ENCODE data around the gene TBC1D16.

DNA sequence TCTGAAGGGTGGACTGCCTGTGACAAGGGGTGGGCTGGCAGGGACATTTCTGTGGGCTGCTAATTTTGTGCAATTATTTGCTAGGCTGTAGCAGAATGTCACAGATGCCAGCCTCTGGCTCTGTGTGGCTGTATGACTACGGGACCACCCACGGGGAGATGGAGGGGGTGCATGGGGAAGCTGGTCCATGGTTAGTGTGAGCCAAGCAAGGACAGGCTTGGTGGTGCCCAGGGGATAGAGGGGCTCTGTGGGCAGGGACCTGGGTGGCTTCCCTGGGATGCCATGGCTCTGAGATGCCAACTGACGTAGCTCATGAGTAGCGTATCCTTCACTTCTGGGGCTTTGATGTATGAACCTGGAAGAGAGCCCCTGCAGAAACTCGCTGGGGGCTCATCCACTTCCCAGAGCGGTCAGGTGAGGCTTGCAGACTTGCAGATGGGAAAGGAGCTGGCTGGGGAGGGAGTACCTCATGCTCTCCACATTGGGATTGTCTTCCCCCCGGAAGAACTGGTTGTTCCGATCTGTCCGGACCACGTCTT, 87.2 kb downstream of the TBC1D16 start:
- TF ChIP-seq POLR2A (IDR thresholded peaks at IDR 0.05; ENCODE audit: low read depth, low read length), result no peak
- no peak for TF ChIP-seq POLR2AphosphoS5 (IDR thresholded peaks at IDR 0.05; ENCODE audit: low read depth, low read length)
- TF ChIP-seq TAF1 (IDR thresholded peaks at IDR 0.05; ENCODE audit: low read depth, low read length), result no peak
- no peak for TF ChIP-seq POU2F2 (IDR thresholded peaks at IDR 0.05; ENCODE audit: low read depth, low read length)
- no peak for TF ChIP-seq SPI1 (IDR thresholded peaks at IDR 0.05; ENCODE audit: low read depth, low read length)

Data from GM12891 (cell line).